Subcutaneous adipose tissue (tissue), 4 donors: Measurements from ENCODE around the gene LRRC10B. TPM values are rescaled to one million over a fixed set of nuclear protein-coding genes. Genes with fewer than 3 reads are reported as not detected.

Source experiments
- CTCF ChIP-seq: fragments of 450-650 bp; IDR thresholded peaks from one replicate; pipeline ENCODE4 v1.5.1; 2016; ENCODE audit warnings: low read depth, mild to moderate bottlenecking, control low read depth, antibody characterized with exemption, moderate library complexity
- total RNA-seq, 4 donors: library from RNA; depleted of rRNA; stranded (reverse); fragments of >200 nt; gene quantifications; one replicate each; pipeline ENCODE4 v1.1.0, GENCODE V29; 2016

The LRRC10B gene
- total RNA-seq, 4 donors from 2014 or later: 0.22 to 1.7 (median 1.6) TPM; not detected in 1

- TF ChIP-seq CTCF: no peak
Measured at GRCh38 chr11:61512435-61512834, 3.9 kb downstream of the LRRC10B start.

GRCh38 chr11:61513143-61513765, 4.7 kb downstream of the LRRC10B start:
- no peak for TF ChIP-seq CTCF

- TF ChIP-seq CTCF: no peak
Measured at GRCh38 chr11:61514050-61514917, 5.7 kb downstream of the LRRC10B start.

- TF ChIP-seq CTCF: no peak
Measured at GRCh38 chr11:61515686-61516085, 7.1 kb downstream of the LRRC10B start.

GRCh38 chr11:61516191-61516590, 7.6 kb downstream of the LRRC10B start:
- TF ChIP-seq CTCF: no peak

GRCh38 chr11:61516675-61517572, 8.4 kb downstream of the LRRC10B start:
- no peak for TF ChIP-seq CTCF
